GM21619 (cell line): Measurements from ENCODE around the gene IL17C.
A peak's percentile ranks its signal among the peaks of the same experiment; 100 is the strongest.

Experiments used
- ATAC-seq: cut with Tn5 transposase; IDR thresholded peaks from one replicate; pipeline ENCODE4 v1.9.1; 2021; ENCODE audit not compliant: unreplicated experiment

The IL17C gene

GRCh38 chr16:88626646-88627045 lies 11.7 kb upstream of the IL17C start:
- no peak for ATAC-seq

GRCh38 chr16:88627531-88628411 lies 10.6 kb upstream of the IL17C start:
- no peak for ATAC-seq

GRCh38 chr16:88628512-88628974 lies 9.8 kb upstream of the IL17C start:
- no peak for ATAC-seq

GRCh38 chr16:88629835-88630234 lies 8.5 kb upstream of the IL17C start:
- ATAC-seq, result no peak

GRCh38 chr16:88630433-88630832 lies 7.9 kb upstream of the IL17C start:
- no peak for ATAC-seq

- no peak for ATAC-seq
Observed at GRCh38 chr16:88630941-88631340, 7.4 kb upstream of the IL17C start.

- ATAC-seq, result no peak
Observed at GRCh38 chr16:88631384-88631783, 7.0 kb upstream of the IL17C start.

GRCh38 chr16:88631920-88632586 lies 6.3 kb upstream of the IL17C start:
- ATAC-seq, result no peak

- ATAC-seq, result no peak
Observed at GRCh38 chr16:88632587-88632930, 5.8 kb upstream of the IL17C start.

- peak; percentile 33 for ATAC-seq
Observed at GRCh38 chr16:88633684-88634140, 4.7 kb upstream of the IL17C start.

GRCh38 chr16:88634141-88634993 lies 4.0 kb upstream of the IL17C start:
- peak; percentile 47 for ATAC-seq

GRCh38 chr16:88634994-88635670 lies 3.2 kb upstream of the IL17C start:
- no peak for ATAC-seq

- ATAC-seq, result no peak
Observed at GRCh38 chr16:88635671-88636319, 2.6 kb upstream of the IL17C start.

GRCh38 chr16:88636488-88637265 lies 1.7 kb upstream of the IL17C start:
- no peak for ATAC-seq

GRCh38 chr16:88639231-88640038 lies 1.1 kb downstream of the IL17C start:
- no peak for ATAC-seq

GRCh38 chr16:88640039-88640495 lies 1.7 kb downstream of the IL17C start:
- no peak for ATAC-seq

GRCh38 chr16:88640498-88641247 lies 2.3 kb downstream of the IL17C start:
- ATAC-seq, result no peak
